Naive thymus-derived CD8-positive, alpha-beta T cell (primary cell): ENCODE measurements around the gene PYGM. TPM values are rescaled to one million over a fixed set of nuclear protein-coding genes. Genes with fewer than 3 reads are reported as not detected.

ENCODE experiments used
- ATAC-seq, 2 donors: fragments of 150-1000 bp; cut with Tn5 transposase in 1 of 2; sonication (Bioruptor Pico), chemical (Tn5 transposase) in 1 of 2; 1 replicate in 1 of 2; 2 replicates in 1 of 2; pipeline ENCODE4 v1.10.0; 2021; ENCODE audit warnings: mild to moderate bottlenecking in 2 of 2, moderate library complexity in 2 of 2
- POLR2A ChIA-PET: fragments of 350-600 bp; sonication (Branson Sonifier 250); formaldehyde crosslinking; loops from one replicate; lab custom pipeline; 2021; ENCODE audit warnings: antibody characterized with exemption; lab: Charles Lee
- DNase-seq, 10 donors: peaks; one replicate each; pipeline versions ENCODE4 v3.0.0 to v3.0.0-alpha.2; 2020 to 2022
- H3K27ac Mint-ChIP-seq, 10 donors: one replicate each; pipeline ENCODE4 v1.8.0; 2020 to 2022; ENCODE audit warnings: mild to moderate bottlenecking in 10 of 10, mixed read lengths in 10 of 10, moderate library complexity in 4 of 10, inconsistent platforms in 1 of 10
- H3K27me3 Mint-ChIP-seq, 5 donors: one replicate each; pipeline ENCODE4 v1.8.0; 2021 to 2022; ENCODE audit warnings: mixed read lengths in 5 of 5
- H3K36me3 Mint-ChIP-seq, 3 donors: one replicate each; pipeline ENCODE4 v1.8.0; 2020 to 2022; ENCODE audit warnings: mixed read lengths in 3 of 3, mild to moderate bottlenecking in 2 of 3, inconsistent platforms in 1 of 3
- H3K4me1 Mint-ChIP-seq, 4 donors: one replicate each; pipeline ENCODE4 v1.8.0; 2021 to 2022; ENCODE audit warnings: mixed read lengths in 4 of 4
- H3K4me3 Mint-ChIP-seq, 10 donors: one replicate each; pipeline ENCODE4 v1.8.0; 2020 to 2022; ENCODE audit warnings: mild to moderate bottlenecking in 10 of 10, mixed read lengths in 10 of 10, moderate library complexity in 6 of 10, inconsistent platforms in 1 of 10
- H3K9me3 Mint-ChIP-seq, 9 donors: one replicate each; pipeline ENCODE4 v1.8.0; 2020 to 2022; ENCODE audit warnings: mixed read lengths in 9 of 9, mild to moderate bottlenecking in 3 of 9, inconsistent platforms in 1 of 9, moderate library complexity in 1 of 9
- polyA plus RNA-seq, 3 donors: library from polyadenylated mRNA; unstranded; fragments of 300-500 nt; fragmentation: Illumina TruSeq; gene quantifications; one replicate each; pipeline ENCODE4 v1.2.3, GENCODE V29; 2021
- total RNA-seq, 8 experiments: library from RNA in 2 of 8; stranded (reverse) in 2 of 8; gene quantifications; one replicate each; pipeline ENCODE4 v1.2.3 and lab custom pipeline; 2021 to 2026

PYGM gene
- total and polyA plus RNA-seq, 5 experiments from 2014 or later = 0.09 to 18.4 (median 0.50) TPM

DNA sequence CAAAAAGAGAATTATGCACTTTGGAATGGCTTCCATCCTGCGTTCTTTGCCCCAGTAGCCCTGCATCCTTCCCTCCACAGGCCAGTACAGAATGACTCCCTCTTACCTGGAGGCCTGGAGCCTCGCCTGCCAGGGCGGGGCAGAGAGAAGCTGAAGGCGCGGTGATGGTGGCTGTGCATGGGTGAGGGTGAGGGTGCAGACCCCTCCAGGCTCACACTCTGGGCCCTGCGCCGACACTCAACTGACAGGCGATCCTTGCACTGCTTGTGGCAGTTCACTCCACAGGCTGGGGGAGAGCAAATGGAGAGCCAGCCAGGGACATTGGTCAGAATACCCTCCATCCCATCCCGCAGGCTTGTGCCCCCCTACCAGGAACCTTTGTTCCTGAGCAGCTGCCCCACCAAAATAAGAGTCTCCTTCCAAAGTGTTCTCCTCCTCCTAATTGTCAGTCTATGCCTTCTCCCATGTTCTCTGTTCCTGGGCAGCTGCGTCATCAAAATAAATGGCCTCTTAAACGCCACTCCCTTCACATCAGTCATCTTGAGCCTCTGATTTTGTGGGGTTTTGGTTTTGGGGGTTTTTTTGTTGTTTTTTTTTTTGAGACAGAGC, 30.9 kb downstream of the PYGM start:
- DNase-seq (no peak), ATAC-seq (no peak)
- POLR2A ChIA-PET = interaction anchor here (0.8 to 45.2 kb wide), 2 partner anchors 15 to 42 kb away, joined by 4 to 2320 read pairs; partner anchors contain the start of genes PYGM, RASGRP2 and SF1
- H3K27ac Mint-ChIP-seq = peak overlapping the region in 2 of 10 donors; percentile 34 to 71
- H3K4me3 Mint-ChIP-seq = no peak overlapping the region
- H3K36me3 Mint-ChIP-seq = peaks cover 0 to 72% (median 17%) of the 10 kb centered on the region in 3 donors
- H3K27me3 Mint-ChIP-seq = no peaks in the 10 kb centered on the region
- no peaks in the 10 kb centered on the region for H3K9me3 Mint-ChIP-seq
- H3K4me1 Mint-ChIP-seq = peaks cover 14 to 33% (median 29%) of the 10 kb centered on the region in 4 donors

DNA sequence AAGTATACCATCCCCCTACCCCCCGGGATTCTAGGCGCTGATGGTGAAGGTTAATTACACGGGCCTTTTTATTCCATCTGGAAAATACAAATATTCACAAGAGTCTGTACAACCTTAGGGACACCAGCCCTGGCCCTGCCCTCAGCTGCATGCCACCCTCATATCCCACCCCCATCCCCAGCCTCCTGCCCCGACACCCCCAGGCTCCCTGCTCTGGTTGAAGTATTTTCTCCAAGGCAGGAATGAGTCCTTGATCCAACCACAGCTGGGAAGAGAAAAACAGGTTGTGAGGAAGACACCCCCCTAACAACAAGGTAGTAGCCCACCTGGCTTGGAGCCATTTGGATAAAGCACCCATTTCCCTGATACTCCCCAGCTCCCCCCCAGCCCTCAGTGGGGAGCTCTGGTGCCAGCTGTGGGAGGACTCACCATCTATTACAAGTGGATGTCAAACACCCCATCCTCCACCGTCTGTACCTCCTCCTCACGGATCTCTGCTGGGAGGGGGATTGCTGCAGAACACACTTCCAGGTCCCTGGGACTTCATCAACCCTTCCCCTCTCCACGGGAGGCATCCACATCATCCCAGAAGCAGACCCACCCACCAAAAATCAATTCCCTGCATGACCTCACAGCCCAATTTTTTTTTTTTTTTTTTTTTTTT, 32.8 kb downstream of the PYGM start:
- DNase-seq (no peak), ATAC-seq (no peak)
- peaks cover 0 to 8% (median 5%) of the 10 kb centered on the region in 5 donors for H3K27me3 Mint-ChIP-seq
- H3K4me1 Mint-ChIP-seq = peaks cover 18 to 31% (median 29%) of the 10 kb centered on the region in 4 donors
- POLR2A ChIA-PET = interaction anchor here (0.7 to 2.1 kb wide), 4 partner anchors 10 to 76 kb away, joined by 3 to 8 read pairs (median 4); no protein-coding TSS in a partner anchor
- no peak overlapping the region for H3K4me3 Mint-ChIP-seq
- H3K36me3 Mint-ChIP-seq = peaks cover 0 to 54% (median 14%) of the 10 kb centered on the region in 3 donors
- no peaks in the 10 kb centered on the region for H3K9me3 Mint-ChIP-seq
- H3K27ac Mint-ChIP-seq = peak overlapping the region in 8 of 10 donors; percentile 1 to 81 (median 62)

DNA sequence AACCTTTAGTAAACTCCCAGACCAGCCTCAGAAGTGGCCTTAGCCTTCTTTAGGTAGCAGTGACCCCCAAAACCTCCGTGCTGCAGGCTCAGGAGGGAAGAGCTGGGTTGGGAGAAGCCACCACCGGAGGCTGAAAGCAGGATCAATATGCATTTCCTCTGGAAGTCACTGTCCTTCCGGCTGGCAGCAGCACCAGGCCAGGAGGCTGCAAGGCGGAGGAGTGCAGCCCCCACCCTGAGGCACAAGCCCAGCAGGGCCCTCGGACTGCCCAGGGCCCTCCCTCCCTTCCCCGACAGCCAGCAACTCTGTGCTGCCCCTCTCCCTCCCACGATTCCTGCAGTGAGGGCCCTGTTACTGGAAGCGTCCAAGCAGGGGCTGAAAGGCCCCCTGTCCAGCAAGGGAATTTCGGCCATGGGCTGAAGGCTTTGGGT, 33.5 kb downstream of the PYGM start:
- Mint-ChIP-seq H3K27ac (peak overlapping the region in 5 of 10 donors; percentile 61 to 86 (median 71)), H3K36me3 (peaks cover 0 to 46% (median 11%) of the 10 kb centered on the region in 3 donors), H3K27me3 (peaks cover 0 to 13% (median 8%) of the 10 kb centered on the region in 5 donors), H3K9me3 (no peaks in the 10 kb centered on the region), H3K4me1 (peaks cover 18 to 24% (median 24%) of the 10 kb centered on the region in 4 donors), H3K4me3 (no peak overlapping the region)
- DNase-seq (no peak), ATAC-seq (no peak)
- POLR2A ChIA-PET = interaction anchor here (1.2 to 2.1 kb wide), 5 partner anchors 13 to 53 kb away, joined by 5 to 10 read pairs (median 7); no protein-coding TSS in a partner anchor

DNA sequence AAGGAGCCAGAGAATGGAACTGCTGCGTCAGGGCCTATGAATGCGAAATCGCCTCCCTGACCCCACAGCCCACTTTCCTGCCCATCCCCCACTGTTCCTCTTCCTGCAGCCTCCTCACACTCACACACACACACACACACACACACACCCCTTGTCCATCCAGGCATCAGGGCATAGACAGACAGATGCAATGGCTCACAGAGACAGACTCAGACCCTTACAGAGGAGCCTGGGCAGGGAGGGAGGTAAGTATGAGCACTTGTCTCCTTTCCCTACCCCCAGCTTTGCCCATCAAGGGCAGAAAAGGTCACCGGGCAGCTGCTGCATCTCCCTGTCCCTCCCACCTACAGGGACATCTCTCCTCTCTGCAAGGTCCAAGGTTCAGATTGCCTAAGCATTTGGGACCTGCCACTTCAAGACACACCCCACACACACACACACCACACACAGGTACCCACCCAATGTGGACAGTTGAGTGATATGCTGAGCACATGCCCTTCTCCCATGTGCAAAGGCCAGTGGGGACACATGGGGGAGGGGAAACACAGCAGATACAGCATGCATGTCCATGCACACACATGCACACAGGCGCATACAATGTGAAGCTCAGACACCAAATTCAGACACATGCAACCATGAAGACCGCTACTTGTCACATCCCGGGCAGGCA, 34.8 kb downstream of the PYGM start:
- peaks cover 0 to 34% (median 11%) of the 10 kb centered on the region in 3 donors for H3K36me3 Mint-ChIP-seq
- peaks cover 3 to 24% (median 21%) of the 10 kb centered on the region in 5 donors for H3K27me3 Mint-ChIP-seq
- peak overlapping the region in 6 of 10 donors; percentile 5 to 57 (median 32) for H3K4me3 Mint-ChIP-seq
- H3K9me3 Mint-ChIP-seq = no peaks in the 10 kb centered on the region
- H3K4me1 Mint-ChIP-seq = peaks cover 22 to 24% (median 23%) of the 10 kb centered on the region in 4 donors
- H3K27ac Mint-ChIP-seq = peak overlapping the region in 9 of 10 donors; percentile 60 to 86 (median 75)
- DNase-seq = peak in 1 of 10 donors; percentile 38
- POLR2A ChIA-PET = interaction anchor here (0.6 to 1.6 kb wide), 6 partner anchors 14 to 416 kb away, joined by 3 to 10 read pairs (median 5); no protein-coding TSS in a partner anchor
- no peak for ATAC-seq

DNA sequence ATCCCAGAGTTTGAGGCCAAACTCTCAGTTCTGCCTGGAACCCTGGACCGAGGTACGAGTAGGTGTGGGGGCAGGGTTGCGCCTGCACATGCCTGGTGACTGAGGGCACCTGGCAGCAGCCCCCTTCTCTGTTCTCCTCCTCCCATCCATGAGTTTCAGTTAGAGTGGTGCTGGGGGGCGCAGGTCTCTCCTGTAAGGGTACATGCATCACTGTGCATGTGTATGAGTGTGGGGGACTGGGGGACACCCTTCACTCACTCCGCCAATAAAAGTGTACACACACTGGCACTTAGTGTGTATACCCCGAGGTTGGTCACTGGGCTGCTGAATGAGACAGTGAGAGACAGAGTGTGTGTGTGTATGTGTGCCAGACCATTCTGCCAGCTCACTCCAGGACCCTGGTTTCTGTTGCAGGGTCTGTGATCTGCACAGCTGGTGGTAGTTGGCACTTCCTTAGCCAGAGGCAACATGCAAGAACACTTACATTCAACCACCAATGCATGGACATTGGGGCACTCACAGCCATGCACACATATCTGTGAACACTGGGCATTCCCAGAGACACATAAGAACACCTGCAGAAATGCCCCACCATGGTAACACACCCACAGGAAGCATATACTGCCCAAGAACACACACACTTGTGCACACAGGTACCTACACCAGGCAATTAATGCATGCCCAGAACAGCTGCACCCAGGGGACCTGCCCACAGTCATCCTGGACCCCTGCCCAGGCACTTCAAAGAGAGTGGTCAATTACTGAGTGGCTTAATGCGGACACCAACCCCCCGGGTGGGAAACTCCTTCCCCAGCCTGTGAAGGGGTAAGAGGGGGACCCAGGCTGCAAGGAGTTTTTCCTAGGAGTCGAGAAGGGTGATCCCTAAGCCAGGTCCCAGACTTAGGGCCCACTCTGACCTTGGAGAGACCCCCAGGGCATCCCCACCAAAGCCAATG, 35.6 kb downstream of the PYGM start:
- Mint-ChIP-seq H3K4me3 (peak overlapping the region in 9 of 10 donors; percentile 62 to 80 (median 70)), H3K36me3 (peaks cover 0 to 26% (median 8%) of the 10 kb centered on the region in 3 donors), H3K9me3 (no peaks in the 10 kb centered on the region), H3K27me3 (peaks cover 3 to 30% (median 21%) of the 10 kb centered on the region in 5 donors), H3K27ac (peak overlapping the region in 8 of 10 donors; percentile 13 to 81 (median 54)), H3K4me1 (peaks cover 22 to 24% (median 23%) of the 10 kb centered on the region in 4 donors)
- DNase-seq (peak in 1 of 10 donors; percentile 21), ATAC-seq (no peak)
- POLR2A ChIA-PET = interaction anchor here (1.4 to 1.6 kb wide), 2 partner anchors 16 to 18 kb away, joined by 3 to 5 read pairs; no protein-coding TSS in a partner anchor

DNA sequence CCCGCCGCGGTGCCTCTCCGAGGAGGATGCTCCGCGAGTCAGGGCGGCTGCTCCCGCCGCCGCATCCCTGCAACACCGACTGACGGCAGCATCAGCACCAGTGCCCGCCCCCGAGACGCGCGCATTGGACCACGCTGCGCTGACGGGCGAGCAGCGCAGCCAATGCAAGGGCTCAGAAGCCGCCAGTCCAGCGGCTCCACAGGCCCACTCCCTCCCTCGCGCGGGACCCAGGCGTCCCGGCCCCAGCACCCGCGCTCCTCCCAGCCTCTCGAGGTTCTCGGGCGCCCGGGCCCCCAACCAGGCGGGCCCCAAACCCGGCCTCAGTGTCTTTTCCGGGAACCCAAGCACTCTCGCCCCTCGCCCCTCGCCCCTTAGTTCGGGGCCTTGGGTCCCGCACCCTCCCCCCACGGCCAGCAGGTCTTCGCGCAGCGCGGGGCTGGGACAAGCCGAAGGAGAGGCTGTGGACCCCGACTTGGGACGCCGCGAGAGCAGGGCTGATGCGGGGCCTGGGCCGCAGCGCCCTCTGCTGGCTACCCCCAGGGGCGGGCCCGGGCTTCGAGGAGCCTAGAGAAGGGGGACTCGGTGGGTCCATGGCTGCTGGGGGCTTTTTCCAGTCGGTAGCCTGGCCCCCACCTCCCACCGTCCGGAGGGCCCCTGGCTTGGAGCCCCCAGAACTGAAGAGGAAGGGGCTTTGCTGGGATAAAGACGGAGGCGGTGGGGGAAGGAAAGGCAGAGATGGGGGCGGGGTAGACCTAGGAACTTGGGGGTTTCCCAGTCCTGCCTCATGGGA, 36.5 kb downstream of the PYGM start, which contains the start of gene NRXN2:
Gene NRXN2 (minus strand): TSS at position 81 of the 790 bp plus-strand sequence. CDS start 9,498 bp downstream, outside the sequence.
- ATAC-seq (peak; percentile 91 to 96), DNase-seq (peak; percentile 76 to 89 (median 82))
- Mint-ChIP-seq H3K4me3 (peak within 1 kb of the TSS; percentile 62 to 80 (median 70)), H3K27ac (peak within 1 kb of the TSS in 9 of 10 donors; percentile 13 to 80 (median 42)), H3K9me3 (no peaks in the 10 kb centered on the region), H3K27me3 (peaks cover 3 to 33% (median 23%) of the 10 kb centered on the region in 5 donors), H3K36me3 (peaks cover 0 to 18% (median 4%) of the 10 kb centered on the region in 3 donors), H3K4me1 (peaks cover 22 to 24% (median 23%) of the 10 kb centered on the region in 4 donors)
- POLR2A ChIA-PET = interaction anchor here (1.4 kb wide), 1 partner anchor 19 kb away, joined by 3 read pairs; no protein-coding TSS in a partner anchor

DNA sequence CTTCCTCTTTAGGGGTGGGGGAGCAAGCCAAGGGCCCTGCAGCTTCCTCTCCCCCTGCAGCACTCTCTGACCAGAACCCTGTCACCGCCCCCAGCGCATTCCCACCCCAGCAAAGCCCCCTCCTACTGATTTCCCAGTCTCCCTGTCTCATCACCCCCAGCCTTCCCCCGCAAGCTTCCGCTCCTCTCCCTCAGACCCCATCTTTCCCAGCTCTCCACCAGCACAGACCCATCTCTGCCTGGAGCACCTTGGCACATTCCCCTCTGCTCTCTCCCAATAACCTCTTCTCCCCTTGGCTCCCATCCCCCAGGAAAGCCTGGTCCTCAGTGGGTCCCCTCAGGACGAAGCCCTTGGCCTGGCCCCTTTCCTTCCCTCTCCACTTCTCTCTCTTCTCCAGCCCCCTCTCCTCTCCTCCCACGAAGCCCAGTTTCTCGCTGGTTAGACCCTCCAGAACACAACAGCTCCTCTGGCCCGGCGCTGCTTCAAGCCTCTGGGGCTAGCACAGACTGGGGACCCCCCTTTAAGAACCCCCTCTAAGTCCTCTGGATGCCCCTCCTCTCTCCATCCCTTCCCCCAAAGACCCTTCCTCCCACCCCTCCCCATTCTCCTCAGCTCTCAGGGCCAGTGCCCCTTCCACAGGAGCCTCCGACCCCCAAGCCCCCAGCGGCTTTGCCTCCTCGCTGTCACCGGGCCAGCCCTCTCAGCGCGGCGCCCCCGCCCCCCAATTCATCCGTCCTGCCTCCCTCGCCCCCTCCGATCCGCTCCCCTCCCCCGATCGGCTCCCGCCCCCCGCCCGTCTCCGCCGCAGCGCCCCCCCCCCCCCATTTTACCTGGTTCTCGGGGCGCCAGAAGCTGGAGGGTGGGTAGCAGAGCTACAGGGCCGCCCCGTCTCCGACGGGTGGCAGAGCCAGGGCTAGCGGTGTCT, 37.4 kb downstream of the PYGM start:
- no peaks in the 10 kb centered on the region for H3K9me3 Mint-ChIP-seq
- H3K36me3 Mint-ChIP-seq = peaks cover 0 to 9% (median 0%) of the 10 kb centered on the region in 3 donors
- POLR2A ChIA-PET = interaction anchor here (0.7 kb wide), 1 partner anchor 19 kb away, joined by 4 read pairs; no protein-coding TSS in a partner anchor
- peak overlapping the region in 3 of 10 donors; percentile 9 to 79 (median 40) for H3K27ac Mint-ChIP-seq
- peaks cover 20 to 24% (median 23%) of the 10 kb centered on the region in 4 donors for H3K4me1 Mint-ChIP-seq
- no peak for DNase-seq
- H3K4me3 Mint-ChIP-seq = peak overlapping the region; percentile 24 to 64 (median 44)
- peaks cover 6 to 42% (median 29%) of the 10 kb centered on the region in 5 donors for H3K27me3 Mint-ChIP-seq
- ATAC-seq = no peak

DNA sequence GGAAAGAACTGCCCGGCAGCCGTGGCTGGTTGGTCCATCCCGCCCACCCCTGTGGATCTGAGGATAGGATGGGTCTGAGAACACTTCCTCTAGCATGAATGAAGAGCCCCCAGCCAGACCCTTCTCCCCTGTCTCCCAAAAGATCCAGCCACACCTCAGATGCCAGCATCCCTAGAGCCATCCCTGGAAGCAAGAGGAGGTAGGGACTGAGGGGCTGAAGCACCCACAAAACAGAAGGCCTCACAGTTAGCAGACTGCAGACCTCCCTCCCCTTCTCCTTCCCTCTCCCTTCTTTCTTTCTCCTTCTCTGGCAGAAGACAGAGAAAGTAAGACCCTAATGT, 38.4 kb downstream of the PYGM start:
- peaks cover 8 to 52% (median 38%) of the 10 kb centered on the region in 5 donors for H3K27me3 Mint-ChIP-seq
- H3K4me1 Mint-ChIP-seq = peaks cover 18 to 24% (median 22%) of the 10 kb centered on the region in 4 donors
- no peaks in the 10 kb centered on the region for H3K9me3 Mint-ChIP-seq
- DNase-seq (no peak), ATAC-seq (no peak)
- peak overlapping the region in 1 of 10 donors; percentile 43 for H3K27ac Mint-ChIP-seq
- POLR2A ChIA-PET = no interaction called here
- no peaks in the 10 kb centered on the region for H3K36me3 Mint-ChIP-seq
- peak overlapping the region in 1 of 10 donors; percentile 10 for H3K4me3 Mint-ChIP-seq

DNA sequence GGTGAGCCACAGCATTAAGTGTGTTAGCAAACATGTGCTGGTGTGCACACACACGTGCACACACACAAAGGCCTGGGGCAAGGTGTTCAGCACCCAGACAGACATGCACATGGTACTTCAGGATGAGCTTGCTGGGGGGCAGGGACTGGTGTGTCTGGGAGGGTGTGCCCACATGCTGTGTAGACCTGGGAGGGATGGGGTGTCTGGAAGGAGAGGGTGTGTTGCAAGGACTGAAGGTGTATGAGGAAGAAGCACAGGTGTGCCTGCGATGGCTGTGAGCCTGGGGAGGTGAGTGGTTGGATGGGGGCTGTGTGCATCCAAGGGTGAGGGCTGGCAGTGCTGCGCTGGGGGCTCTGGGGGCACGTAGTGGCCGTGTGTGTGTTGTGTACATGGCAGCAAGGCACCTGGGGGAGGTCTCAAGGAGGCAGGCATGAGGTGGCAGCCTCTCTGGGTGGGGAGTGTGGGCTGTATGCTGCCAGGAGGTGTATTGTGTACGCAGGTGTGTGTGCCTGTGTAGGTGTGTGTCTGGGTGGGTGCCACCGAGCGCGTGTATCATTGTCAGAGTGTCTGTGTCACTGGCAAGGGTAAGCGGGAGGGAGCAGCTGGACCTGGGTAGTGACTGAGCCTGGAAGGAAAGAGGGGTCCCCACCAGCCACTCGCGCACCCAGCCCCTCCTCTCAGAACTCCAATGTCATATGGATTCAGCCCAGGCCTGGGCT, 39.0 kb downstream of the PYGM start:
- peak overlapping the region in 3 of 10 donors; percentile 30 to 63 (median 37) for H3K4me3 Mint-ChIP-seq
- POLR2A ChIA-PET = no interaction called here
- ATAC-seq (no peak), DNase-seq (no peak)
- peaks cover 18 to 24% (median 21%) of the 10 kb centered on the region in 4 donors for H3K4me1 Mint-ChIP-seq
- no peaks in the 10 kb centered on the region for H3K36me3 Mint-ChIP-seq
- H3K9me3 Mint-ChIP-seq = no peaks in the 10 kb centered on the region
- peaks cover 12 to 58% (median 43%) of the 10 kb centered on the region in 5 donors for H3K27me3 Mint-ChIP-seq
- peak overlapping the region in 3 of 10 donors; percentile 46 to 69 (median 51) for H3K27ac Mint-ChIP-seq
